ENCODE data around the gene PLPP3.

PLPP3 gene

DNA sequence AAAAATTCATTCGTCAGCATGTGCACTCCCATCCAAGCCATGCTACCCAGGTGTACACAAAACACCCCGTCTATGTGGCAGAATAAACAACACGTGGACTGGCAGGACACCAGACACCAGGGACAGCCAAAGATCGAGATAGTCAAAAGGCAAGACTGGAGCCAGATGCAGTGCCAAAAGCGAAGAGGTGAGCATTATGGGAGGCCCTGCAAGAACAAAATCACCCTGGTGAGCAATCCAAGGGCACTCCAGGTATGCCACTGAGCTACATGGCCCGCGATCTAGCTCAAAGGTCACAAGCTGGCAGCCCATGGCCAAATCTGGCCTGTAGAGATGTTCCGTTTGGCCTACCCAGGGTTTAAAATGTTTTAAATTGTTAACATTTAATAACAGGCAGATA, 33.7 kb downstream of the PLPP3 start:
- no peak for DNase-seq

- DNase-seq, result no peak
These were observed 35.4 kb downstream of the PLPP3 start for GRCh38 chr1:56543783-56544612.

- no peak for DNase-seq
These were observed 36.7 kb downstream of the PLPP3 start for GRCh38 chr1:56542651-56543050.

DNA sequence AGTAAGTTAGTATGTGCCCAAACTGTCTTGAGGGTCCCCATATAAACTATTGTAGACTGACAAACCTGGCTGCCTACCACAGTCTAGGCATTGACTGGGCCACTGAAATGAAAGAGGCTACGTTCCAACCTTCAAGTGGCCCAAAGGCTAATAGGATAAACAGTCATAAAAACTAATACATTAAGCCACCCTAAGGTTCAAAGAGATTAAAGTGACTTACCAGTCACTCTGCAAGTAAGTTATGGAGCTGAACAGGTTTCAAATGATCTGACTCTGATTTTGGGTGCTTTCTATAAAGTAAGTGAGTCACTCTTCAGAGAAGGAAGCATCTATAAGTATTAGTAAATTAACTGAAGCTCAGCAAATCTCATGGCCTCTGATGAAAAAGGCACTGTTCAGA, 38.0 kb downstream of the PLPP3 start:
- no peak for DNase-seq

- DNase-seq, result no peak
These were observed 38.9 kb downstream of the PLPP3 start for GRCh38 chr1:56540467-56540866.

DNA sequence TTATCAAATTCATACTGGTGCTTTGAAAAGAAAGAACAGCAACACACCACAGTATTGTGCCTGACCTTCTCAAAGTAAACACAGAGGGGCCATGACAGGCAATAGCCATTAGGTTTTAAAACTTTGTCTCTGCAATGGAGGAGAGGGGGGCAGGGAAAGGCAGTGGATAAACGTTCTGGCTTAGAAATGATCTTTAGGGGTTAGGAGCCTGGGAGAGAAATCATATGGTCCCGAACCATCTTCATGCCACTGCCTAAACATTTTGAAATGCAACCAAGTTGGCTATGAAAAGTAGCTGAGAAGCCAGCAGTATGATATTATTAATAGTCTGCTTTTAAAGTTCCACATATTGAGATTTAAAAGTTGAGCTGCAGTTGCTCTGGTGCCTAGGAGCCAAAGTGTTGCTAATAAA, 39.8 kb downstream of the PLPP3 start:
- DNase-seq, result no peak

DNA sequence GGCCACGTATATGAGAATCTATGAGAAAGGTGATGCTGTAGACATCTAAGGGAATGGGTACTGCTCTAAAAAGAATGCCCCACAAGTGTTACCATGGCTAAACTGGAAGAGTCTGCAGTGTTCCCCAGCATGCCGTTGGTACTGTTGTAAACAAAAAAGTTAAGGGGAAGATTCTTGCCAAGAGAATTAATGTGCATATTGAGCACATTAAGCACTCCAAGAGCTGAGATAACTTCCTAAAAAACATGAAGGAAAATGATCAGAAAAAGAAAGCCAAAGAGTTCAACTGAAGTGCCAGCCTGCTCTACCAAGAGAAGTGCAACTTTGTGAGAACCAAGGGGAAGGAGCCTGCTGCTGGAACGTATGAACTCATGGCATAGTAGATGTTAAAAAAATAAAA, 40.8 kb downstream of the PLPP3 start:
- DNase-seq, result no peak

GRCh38 chr1:56537660-56538059, 41.7 kb downstream of the PLPP3 start:
- DNase-seq, result no peak

DNA sequence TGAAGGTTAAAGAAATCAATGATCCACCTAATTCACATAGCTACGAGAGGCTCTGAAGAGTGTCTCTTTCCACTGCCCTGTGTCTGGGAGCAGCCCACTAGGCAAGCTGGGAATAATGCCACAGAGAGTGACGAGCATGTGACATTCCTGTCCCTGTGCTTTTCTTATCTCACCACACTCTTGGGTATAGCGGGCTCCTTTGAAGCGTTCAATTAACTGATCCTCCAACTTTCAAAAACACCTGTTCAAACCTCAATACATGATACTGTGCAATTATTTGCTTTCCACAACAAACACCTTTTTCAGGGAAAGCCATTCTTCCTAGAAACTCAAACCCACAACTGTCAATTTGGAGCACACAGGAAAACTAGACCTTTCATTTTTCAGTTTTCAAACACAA, 43.4 kb downstream of the PLPP3 start:
- DNase-seq, result no peak

- DNase-seq, result no peak
These were observed 44.0 kb downstream of the PLPP3 start for GRCh38 chr1:56535362-56535761.

GRCh38 chr1:56534130-56534651, 45.2 kb downstream of the PLPP3 start:
- DNase-seq, result no peak

DNA sequence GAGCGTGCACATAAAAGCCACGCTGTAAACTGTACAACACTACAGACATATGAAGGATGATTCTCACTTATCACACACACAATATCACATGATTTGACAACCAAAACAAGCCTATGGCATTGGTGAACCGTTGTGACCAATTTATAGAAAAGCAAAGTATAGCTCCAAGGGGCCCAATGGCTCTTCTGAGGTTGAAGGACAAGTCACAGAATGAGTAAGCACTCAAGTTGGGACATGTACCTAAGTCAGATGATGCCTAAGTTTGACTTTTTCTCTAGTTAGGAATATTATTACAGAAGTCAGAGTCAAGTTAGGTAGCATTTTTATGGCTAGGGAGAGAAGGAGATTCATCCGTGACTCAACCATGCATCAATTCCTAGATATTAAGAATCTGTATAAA, 45.7 kb downstream of the PLPP3 start:
- no peak for DNase-seq

- no peak for DNase-seq
These were observed 46.2 kb downstream of the PLPP3 start for GRCh38 chr1:56533197-56533596.

- no peak for DNase-seq
These were observed 47.0 kb downstream of the PLPP3 start for GRCh38 chr1:56532350-56532683.

DNA sequence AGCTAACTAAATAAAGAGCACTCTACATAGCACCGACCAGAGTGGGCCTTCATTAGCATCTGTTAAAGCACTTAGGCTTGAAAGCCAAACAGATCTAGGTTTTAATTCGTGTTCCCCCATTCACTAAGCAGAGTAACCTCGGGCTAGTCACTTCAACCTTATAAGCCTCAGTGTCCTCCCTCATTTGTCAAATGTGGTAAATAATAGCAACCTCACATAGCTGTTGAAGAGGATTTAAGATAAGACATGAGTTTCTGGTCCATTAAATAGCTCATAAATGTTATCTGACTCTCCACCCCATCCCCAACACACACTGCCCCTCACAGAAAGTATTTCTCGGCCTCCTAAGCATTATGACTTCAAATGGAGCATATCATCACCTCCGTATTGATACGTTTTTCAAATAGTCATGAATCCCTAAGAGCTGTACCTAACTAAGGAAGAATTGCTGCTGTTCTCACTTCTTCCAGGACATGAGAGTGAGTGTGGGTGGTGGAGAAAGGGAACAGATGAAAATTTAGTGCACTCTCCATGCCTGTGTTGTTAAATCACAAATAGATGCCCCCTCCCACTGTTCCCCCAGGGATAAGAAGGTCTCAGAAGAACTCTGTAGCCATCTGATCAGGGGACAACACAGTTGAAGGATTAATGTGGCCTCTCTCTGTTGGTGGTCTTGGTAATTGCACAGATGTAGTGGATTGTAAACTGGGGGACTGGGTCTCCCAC, 47.6 kb downstream of the PLPP3 start:
- no peak for DNase-seq

DNA sequence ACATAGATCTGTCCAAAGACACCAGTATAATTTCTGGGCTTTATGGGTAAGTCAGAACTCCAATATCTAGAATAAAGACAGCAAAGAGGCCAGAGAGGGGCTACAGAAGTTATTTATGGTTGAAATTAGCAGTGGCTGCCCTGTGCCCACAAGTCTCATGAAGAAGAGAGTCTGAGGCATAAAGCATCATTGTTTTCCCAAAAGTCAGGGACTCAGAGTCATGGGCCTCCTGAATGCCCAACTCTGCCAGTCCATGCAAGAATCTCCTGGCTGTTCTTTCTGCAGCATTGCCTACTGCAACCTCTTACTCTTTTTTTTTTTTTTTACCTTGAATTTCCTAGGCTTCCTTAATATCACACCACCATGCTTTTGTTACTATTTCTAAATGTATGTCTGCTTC, 49.6 kb downstream of the PLPP3 start:
- DNase-seq, result no peak

DNA sequence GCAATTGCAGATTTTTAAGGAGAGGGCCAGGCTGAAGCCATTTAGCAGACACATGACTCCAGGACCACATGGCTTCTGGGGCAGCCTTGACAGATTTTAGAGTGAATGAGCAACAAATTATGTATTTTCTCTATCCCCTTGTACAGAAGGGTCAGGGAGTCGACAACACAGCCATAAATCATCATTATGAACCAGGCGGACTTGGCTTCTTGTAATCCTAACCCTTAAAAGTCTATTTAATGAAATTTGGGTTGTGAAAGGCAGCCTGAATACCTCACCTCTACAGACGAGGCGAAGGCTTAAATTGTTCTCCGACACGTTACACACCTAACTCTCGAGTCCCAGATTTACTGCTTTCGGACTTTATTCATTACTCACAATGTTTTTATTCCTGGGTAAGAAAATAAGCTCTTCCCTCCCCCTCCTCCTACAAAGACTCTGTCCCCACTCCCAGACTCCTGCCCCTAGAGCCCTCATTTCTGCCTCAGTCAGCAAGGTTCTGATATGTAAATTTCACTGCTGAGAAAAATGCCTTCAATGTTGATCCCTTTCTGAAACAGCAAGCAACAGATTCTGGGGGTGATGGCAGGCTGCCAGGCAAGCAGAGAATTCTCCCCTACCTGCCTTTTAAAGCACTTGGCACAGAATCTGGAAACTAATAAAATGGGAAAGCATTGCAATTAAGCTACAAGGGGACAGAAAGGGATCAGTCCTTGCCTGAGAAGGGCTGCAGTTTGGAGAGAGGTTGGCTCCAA, 51.6 kb downstream of the PLPP3 start:
- DNase-seq, result no peak

- DNase-seq, result no peak
These were observed 52.7 kb downstream of the PLPP3 start for GRCh38 chr1:56526571-56527174.

GRCh38 chr1:56525489-56526041, 53.8 kb downstream of the PLPP3 start:
- DNase-seq, result no peak

GRCh38 chr1:56524263-56524662, 55.1 kb downstream of the PLPP3 start:
- DNase-seq, result no peak

DNA sequence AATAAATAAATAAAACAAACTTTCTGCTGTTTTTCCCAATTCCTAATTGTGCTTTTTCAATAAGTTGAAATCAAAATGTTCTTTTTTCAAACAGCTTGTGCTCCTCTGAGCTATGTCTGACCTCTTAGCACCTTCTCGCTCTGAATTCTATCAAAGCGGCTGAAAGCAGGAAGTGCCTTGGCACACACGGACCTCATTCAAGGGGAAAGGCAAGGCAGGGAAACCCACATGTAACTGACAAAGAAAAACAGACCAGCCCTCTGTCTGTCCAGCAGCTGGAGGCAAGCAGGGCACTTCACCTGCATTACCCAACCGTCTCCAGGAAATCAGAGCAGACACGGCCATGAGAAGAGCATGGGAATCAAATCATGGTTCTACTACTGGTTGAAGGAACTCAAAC, 56.7 kb downstream of the PLPP3 start:
- no peak for DNase-seq

DNA sequence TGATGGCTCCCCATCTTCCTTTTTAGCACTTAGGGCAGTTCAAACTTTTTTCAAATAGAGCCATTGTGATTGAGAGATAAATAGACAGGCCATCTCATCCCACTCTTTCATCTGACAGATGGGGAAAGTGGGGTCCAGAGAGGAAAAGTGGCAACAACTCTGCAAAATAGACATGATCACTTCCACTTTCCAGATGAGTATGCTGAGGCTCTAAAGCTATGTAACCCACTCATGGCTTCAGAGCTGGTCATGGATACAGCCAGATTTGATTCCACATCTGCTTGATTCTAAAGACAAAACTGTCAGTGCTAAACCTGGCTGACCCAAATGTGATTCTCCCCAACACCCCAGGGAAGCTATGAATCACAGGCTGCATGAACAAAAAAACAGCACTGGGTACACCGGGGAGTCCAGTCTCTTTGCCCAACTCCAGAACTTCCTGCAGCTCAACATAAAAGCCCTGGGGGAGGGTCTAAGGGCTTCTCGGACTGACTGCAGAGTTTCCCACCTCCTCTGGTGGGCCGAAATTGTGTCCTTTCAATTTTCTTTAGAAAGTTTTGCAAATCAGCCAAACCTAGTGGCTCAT, 59.3 kb downstream of the PLPP3 start:
- no peak for DNase-seq

Data from GF-D8 (cell line).